GM15510 (cell line): ENCODE measurements around the gene IL22RA2.

ENCODE experiments used
- POLR2A ChIP-seq: IDR thresholded peaks from 3 replicates; pipeline ENCODE4 v1.6.1; 2011; ENCODE audit warnings: borderline replicate concordance; ENCODE audit not compliant: insufficient read length; ENCODE audit errors: extremely low read depth

The IL22RA2 gene, protein sequence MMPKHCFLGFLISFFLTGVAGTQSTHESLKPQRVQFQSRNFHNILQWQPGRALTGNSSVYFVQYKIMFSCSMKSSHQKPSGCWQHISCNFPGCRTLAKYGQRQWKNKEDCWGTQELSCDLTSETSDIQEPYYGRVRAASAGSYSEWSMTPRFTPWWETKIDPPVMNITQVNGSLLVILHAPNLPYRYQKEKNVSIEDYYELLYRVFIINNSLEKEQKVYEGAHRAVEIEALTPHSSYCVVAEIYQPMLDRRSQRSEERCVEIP

DNA sequence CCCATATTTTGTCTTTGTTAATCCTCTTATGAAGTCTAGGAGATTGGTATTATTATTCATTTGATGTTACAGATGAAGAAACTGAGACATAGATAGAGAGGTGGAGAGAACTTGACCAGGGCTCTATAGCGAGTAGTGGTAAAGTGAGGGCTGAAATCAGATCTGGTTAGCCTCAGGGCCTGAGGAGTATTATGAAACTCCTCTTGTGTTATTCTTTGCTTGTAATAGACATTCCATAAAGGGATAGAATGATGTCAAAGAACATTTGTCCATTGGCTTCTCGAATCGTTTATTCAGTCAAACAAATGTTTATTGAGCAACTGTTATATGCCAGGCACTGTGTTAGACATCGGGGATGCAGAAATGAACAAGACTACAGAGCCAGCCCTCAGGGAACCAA is at the start of gene IL22RA2:
TSS of gene IL22RA2 (minus strand) at position 144 of the 400 bp plus-strand sequence. CDS start 11,895 bp downstream, outside the sequence.
- TF ChIP-seq POLR2A: no peak

DNA sequence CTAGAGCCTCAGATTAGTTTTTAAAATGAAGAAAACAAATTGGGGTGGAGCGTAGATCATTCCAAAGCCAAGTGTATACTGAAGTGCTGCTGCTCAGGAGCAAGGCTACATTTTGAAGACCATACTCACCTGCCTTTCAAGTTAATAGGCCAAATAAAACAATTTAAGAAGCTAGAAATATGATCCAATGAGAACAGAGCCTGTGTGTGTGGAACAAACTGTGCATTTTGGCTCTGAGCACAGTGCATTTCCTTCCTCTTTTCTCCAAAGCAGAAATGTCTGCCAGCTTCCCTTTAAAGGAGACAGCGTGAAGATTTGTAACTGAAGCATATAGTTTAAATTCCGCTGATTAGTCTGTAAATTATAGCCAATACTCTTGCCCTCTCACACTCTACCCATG is 48.9 kb upstream of the IL22RA2 start:
- no peak for TF ChIP-seq POLR2A

DNA sequence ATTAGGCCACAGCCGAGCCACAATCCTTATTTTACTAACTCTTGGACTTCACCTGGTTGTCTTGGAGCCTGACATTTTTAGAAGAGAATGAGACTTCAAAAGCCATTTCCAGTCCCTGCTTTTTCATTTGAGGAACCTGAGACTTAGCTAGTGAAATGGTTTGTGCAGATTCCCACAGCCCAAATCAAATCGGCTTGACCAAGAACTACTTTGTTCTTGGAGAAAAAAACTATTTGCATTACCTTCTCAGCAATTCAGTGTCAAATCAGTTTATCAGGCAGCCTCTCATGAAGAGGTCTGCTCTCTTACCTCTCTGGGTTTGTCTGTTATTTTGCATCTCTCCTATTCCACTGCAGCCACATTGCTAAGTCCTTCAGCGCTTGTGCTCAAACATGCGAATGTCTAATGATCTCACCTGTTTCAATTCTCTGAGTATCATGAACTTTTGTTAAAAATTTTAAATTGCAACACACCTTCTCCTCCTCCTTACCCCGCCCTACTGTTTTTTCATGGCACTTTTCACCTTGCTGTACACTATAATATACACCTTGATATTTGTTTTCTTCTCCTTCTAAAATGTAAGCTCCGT is 46.3 kb upstream of the IL22RA2 start:
- no peak for TF ChIP-seq POLR2A

DNA sequence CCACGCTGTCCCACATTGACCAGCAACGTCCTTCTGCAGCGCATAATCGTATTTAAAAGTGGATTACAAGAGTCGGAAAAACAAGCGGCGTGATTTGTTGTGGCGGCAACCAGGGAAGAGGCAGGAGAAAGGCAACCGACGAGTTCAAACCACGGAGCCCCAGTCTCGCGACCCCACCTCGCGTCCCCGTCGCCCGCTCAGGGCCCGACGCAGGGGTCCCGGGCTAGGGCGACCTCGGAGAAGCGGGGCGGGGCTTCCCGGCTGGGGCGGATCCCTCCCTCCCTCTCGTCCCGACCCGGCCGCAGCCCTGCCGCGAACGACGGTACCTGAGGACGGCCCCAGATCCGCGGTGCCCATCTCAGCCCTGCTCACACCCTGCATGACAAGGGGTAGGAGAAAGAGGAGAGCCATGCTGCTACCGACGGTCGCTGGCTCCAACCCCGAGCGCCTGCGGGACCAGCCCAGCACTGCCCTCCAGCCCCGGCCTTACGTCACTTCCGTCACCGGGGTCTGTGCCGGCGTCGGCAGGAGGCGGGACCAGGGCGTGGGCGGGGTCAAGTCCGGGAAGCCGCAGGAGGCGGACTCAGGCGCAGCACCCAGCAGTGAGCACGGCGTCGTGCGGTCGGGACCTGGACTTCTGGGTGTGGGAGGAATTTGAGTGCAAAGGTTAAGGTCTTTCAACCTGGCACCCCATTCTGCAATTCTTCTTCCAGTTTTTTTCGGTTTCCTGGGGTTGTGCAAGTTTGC is 45.6 kb upstream of the IL22RA2 start, which contains the start of gene IFNGR1:
TSS of gene IFNGR1 (minus strand) at position 469 of the 747 bp plus-strand sequence. CDS start at position 411, 58 bp downstream.
- TF ChIP-seq POLR2A: peak; percentile 88

DNA sequence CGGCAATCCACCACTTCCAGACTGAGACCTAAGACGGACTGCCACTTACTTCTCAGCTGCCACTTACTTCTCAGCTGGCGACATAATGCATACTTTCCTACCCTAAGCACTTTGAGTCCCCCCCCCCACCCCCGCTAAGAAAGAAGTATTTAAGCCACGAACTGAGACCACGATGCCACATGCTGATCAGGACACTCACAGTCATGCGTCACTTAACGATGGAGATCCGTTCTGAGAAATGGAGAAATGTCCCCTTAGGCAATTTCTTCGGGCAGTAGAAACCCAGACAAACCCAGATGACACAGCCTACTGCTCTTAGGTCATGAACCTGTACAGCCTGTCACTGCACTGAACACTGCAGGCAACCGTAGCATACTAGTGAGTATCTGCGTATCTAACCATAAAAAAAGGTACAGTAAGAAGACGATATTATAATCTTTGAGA is 45.1 kb upstream of the IL22RA2 start:
- TF ChIP-seq POLR2A: no peak

DNA sequence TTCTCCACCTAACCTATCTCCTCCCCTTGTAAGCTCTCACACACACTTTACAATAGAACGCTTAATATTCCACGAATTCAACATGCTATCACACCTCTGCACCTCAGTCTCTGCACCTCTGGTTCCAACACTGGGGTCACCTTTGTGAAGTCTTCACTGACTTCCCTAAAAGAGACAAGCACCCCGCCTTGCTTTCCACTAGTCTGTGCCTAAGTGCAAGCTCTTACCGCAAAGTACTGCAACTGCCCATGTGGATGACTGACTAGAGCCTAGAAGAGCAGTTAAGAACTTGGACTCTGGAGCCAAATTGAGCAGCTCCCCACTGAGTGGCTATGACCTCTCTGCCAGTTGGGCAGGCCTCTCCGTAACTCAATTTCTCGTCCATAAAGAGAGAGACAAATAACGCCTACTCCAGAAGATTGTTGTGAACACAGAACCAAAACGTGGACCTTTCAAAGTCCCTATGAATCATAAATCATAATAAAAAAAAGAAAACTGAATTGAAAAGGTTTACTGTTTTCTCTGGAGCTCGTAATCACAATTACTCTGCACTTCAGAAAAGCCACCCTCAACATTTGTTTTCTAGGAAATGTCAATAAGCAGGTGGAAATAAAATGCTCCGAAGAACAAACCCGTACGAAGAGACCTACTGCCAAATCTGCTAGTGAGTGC is 44.5 kb upstream of the IL22RA2 start:
- no peak for TF ChIP-seq POLR2A

DNA sequence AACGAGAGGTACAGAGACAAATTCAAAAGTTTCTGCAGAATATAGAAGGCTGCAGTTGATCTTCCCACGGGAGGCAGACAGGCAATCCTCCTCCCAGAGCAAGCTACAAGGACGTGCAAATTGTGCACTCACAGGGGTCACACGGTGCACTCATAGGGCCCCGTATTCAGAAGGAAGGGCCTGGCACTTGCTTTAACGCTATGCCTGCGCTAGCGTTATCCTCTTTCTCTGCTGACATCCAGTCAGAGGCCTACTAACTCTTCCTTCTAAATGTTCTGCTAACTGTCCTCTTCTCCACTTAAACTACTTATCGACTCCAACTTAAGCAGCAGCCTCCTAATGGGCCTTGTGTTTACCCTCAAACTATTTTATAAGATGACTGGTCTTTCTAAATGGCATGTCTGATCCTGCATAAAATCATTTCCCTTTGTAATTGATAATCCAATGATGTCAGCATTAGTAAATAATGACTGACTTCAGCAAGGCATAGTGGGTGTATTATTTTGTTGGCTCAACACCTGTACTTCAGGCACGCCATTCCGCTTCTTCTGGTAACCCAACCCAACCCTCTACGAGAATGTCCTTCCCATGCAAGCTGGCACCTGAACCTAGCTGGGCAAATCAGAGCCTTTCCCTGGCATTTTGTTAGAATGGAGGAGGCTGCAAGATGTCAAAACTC is 43.6 kb upstream of the IL22RA2 start:
- TF ChIP-seq POLR2A: no peak

DNA sequence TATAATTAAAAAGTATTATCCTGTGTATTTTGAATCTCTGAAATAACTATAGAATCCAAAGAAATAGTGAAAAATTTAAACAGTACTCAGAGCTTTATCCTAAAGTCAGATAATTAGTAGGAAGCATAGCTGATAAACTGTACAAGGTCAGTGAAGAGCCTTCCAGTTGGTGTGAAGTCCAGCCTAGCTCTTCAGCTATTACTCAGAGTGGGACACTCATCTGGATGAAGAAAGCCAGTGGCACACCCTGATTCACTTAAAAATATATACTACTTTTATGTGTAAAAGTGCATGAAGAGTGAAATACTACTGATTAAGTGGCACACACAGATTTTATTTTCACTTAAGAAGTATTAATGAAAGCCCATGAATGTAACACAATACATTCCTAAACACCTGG is 42.7 kb upstream of the IL22RA2 start:
- TF ChIP-seq POLR2A: no peak

DNA sequence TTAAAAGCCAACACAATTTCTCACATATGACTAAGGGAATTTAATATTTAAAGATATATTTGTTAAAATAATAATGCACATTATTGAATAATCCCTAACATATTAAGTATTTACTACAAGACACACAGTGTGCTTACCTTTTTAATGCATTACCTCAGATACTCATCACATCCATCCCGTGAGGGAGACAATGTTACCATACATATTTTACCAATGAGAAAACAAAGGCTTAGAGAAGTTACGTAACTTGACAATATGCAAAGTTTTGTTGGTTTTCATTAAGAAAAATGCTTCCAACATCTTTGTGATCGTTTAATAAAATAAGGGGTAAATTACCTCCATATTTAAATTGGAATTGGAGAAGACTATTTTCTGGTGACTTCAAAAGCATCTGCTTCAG is 41.5 kb upstream of the IL22RA2 start:
- no peak for TF ChIP-seq POLR2A

DNA sequence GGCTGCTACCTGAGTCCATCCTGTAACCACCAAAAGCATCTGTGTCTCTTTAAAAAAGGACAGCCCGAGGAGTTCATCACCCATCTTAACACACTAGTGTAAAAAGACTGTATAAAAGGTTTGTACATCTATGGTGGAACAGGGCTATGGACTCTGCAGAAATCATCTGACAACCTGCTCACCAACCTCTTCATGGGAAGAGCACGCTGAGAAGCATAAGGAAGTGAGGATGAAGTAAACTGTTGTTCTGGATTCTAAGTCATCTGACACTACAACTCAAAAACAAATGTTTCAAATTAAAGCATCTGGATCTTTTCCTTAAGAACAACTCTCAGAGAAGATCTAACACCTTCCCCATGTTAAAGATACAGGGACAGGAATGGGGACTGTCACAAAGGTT is 40.4 kb upstream of the IL22RA2 start:
- TF ChIP-seq POLR2A: no peak

DNA sequence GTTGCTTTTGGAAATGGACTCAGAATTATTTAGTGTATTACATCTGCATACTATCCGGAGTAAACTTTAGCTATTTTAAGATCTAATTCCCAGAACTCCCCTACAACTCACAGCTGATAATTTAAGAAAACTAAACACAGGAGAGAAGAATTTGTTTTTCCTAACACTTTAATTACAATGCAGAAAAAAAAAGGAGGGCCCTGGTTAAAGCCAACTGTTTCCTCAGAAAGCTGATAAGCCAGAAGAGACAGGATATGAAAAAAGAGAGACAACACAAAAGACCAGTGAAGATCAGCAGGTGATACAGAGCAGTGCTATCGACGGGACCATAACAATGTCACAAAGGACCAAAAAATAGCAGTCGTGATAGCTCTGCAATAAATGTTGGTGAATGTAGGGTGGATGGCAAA is 39.9 kb upstream of the IL22RA2 start:
- TF ChIP-seq POLR2A: no peak

DNA sequence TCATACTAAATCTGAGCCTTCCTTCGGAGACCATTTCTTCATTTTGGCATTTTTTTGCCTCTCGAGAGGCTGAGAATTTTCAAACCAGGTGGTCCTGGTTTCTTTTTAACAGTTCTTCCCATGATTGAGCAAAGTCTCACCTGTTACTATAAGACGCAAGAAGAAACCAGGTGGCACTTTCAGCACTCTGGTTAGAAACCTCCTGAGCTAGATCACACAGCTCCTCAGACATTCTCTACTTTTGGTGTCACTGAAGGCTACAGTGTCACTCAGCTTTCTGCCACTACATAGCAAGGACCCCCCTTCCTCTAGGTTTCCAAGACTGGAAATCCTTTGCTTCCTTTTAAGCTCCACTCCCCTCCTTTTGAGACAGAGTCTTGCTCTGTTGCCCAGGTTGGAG is 38.5 kb upstream of the IL22RA2 start:
- no peak for TF ChIP-seq POLR2A

DNA sequence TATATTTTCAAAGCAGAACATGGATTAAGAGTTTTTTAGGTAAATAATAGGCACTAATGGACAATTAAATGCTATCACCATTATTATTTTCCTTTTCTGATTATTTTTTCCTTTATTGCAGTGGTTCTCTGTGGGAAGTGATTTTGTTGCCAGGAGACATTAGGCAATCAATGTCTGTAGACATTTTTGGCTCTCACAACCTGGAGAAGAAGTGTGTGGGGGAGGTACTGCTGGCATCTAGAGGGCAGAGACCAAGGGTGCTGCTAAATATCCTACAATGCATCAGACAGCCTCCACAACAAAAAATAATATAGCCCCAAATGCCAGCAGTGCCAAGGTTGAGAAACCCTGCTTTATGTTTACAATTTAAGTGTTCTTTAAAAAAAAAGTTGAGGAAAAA is 37.5 kb upstream of the IL22RA2 start:
- TF ChIP-seq POLR2A: no peak

DNA sequence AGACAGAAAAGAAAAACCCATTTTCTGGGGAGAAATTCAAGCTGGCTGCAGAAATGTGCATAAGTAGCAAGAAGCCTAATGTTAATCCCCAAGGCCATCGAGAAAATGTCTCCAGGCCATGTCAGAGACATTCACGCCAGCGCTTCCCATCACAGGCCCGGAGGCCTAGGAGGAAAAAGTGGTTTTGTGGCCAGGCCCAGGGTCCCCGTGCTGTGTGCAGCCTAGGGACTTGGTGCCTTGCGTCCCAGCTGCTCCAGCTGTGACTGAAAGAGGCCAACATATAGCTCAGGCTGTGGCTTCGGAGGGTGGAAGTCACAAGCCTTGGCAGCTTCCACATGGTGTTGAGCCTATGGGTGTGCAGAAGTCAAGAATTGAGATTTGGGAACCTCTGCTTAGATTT is 34.8 kb upstream of the IL22RA2 start:
- TF ChIP-seq POLR2A: no peak
